Measurements from ENCODE around the gene PRRX1. TPM values are rescaled to one million over a fixed set of nuclear protein-coding genes. Genes with fewer than 3 reads are reported as not detected.

PRRX1 gene
- total and polyA plus RNA-seq, 8 donors, result 1.0 to 11.6 (median 2.3) TPM

DNA sequence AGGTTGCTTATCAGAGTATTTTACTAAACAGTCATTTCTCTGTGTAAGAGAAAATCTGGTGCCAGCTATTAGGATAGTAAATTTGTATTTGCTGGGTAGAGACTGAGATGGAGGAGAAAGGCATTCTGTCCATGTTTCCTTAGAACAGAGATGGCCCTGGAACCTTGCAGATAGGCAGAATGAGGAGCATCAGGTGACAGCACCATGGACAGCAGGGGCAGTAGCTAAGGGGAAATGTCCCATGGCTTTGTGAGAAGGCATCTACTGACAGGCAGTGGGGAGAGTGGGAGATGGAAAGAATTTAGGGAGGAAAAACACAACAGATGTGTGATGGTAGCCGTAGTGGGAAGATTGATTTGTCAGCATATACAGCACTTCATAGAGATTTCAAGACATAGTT is 105.0 kb downstream of the PRRX1 start:
- intact Hi-C loops (cut with DNase I), result no loop called here
- ATAC-seq, result no peak
- FAIRE-seq, result no peak

DNA sequence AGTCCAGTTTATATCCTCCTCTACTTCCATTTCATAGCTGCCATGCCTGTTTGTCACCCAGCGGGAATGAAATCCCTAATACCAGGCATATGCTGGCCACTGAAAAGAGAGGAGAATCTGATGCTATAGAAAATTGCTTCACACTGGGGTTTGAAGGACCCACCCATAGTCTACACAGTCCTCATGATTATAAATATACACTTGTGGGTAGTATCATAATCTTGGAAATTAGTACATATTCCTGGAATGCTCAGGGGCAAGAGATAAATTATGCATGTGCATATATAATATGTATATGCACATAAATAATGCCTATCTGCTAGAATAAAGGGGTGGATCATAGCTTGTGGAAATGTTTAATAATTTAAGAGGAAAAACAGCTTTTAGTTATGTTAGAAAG is 105.8 kb downstream of the PRRX1 start:
- no peaks in the 10 kb centered on the region for H3K36me3 ChIP-seq
- 82 to 96% methylated on average over 1 of the region's 1 CpG for WGBS, 2 donors
- H3K9me3 ChIP-seq, result no peaks in the 10 kb centered on the region
- no peak overlapping the region for H3K27ac ChIP-seq
- DNase-seq (no peak), ATAC-seq (no peak), FAIRE-seq (no peak)
- H3K4me1 ChIP-seq, result no peaks in the 10 kb centered on the region
- TF ChIP-seq, protein P1, sequence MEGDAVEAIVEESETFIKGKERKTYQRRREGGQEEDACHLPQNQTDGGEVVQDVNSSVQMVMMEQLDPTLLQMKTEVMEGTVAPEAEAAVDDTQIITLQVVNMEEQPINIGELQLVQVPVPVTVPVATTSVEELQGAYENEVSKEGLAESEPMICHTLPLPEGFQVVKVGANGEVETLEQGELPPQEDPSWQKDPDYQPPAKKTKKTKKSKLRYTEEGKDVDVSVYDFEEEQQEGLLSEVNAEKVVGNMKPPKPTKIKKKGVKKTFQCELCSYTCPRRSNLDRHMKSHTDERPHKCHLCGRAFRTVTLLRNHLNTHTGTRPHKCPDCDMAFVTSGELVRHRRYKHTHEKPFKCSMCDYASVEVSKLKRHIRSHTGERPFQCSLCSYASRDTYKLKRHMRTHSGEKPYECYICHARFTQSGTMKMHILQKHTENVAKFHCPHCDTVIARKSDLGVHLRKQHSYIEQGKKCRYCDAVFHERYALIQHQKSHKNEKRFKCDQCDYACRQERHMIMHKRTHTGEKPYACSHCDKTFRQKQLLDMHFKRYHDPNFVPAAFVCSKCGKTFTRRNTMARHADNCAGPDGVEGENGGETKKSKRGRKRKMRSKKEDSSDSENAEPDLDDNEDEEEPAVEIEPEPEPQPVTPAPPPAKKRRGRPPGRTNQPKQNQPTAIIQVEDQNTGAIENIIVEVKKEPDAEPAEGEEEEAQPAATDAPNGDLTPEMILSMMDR (IDR thresholded peaks at IDR 0.05), result no peak
- no peaks in the 10 kb centered on the region for H3K27me3 ChIP-seq
- intact Hi-C loops (cut with DNase I), result no loop called here
- no peak overlapping the region for H3K4me3 ChIP-seq

More for the DNA sequence above, 105.0 kb downstream of the PRRX1 start:
- TF ChIP-seq, protein P1 (IDR thresholded peaks at IDR 0.05), result no peak
- Histone ChIP-seq H3K4me3 (no peak overlapping the region), H3K27ac (no peak overlapping the region), H3K27me3 (no peaks in the 10 kb centered on the region), H3K36me3 (no peaks in the 10 kb centered on the region), H3K4me1 (no peaks in the 10 kb centered on the region), H3K9me3 (no peaks in the 10 kb centered on the region)
- 64 to 83% methylated on average over 1 of the region's 1 CpG for WGBS, 2 donors
- no peak for DNase-seq

DNA sequence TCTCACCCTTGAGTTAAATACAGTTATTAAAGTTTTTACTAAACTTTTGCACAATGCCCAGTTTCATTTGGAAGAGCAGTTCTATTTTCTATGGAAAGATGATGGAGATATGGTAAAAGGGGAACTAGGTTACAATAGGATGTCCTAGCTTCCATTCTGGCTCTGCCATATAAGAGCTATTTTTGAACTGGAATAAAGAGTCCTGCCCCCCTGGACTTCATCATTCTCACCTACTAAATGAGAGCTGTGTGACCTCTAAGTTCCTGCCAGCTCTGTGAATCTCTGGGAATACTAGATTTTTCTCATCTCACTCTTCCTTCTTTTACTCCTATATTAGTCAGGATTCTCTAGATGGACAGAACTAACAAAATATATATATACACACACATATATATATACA is 106.3 kb downstream of the PRRX1 start:
- no peak overlapping the region for H3K4me3 ChIP-seq
- FAIRE-seq (no peak), ATAC-seq (no peak), DNase-seq (no peak)
- TF ChIP-seq, protein P1 (IDR thresholded peaks at IDR 0.05), result no peak
- H3K36me3 ChIP-seq, result no peaks in the 10 kb centered on the region
- intact Hi-C loops (cut with DNase I), result no loop called here
- no peaks in the 10 kb centered on the region for H3K9me3 ChIP-seq
- no peaks in the 10 kb centered on the region for H3K27me3 ChIP-seq
- no peak overlapping the region for H3K27ac ChIP-seq
- H3K4me1 ChIP-seq, result no peaks in the 10 kb centered on the region

DNA sequence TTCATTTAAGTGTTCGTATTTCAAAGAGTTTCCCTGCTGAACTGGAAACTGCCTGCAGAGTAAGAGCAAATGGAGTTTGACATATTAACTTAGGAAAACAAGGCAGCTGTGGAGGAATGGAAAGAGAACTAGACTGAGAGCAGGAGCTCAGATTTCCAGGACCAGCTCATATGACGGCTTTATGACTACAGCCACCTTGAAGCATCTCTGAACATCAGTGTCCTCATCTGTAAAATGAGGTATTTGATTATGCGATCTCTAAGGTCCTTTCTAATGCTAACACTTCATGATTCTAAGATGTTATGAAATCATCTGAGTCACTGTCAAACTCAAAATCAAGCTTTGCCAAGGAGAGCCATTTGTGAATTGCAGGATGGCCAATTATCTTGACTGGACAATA is 112.3 kb downstream of the PRRX1 start:
- no peak for DNase-seq
- ATAC-seq, result no peak
- intact Hi-C loops (cut with DNase I), result no loop called here
- TF ChIP-seq, protein P1 (IDR thresholded peaks at IDR 0.05), result no peak
- WGBS, 2 donors, result 60 to 70% methylated on average over 3 of the region's 3 CpGs
- no peak for FAIRE-seq
- Histone ChIP-seq H3K9me3 (no peaks in the 10 kb centered on the region), H3K27me3 (no peaks in the 10 kb centered on the region), H3K4me3 (no peak overlapping the region), H3K27ac (no peak overlapping the region), H3K36me3 (no peaks in the 10 kb centered on the region), H3K4me1 (no peaks in the 10 kb centered on the region)

DNA sequence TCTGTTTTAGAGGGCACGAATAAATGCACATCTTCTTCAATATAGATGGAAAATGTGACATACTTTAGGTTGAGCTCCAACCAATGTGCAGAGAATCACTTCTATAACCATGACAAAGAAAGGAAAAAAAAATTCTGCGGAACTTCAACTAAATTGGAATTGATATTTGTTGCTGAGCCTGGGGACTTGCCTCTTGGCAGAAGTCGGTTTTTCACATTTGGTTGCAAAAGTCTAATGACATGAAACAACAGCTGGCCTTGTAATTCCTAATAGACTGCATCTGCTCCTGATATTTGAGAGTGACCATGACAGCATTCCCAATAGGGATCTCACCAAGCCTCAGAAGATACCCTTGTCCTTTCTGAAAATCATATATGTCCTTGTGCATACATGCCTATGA is 112.8 kb downstream of the PRRX1 start:
- intact Hi-C loops (cut with DNase I), result no loop called here
- H3K27me3 ChIP-seq, result no peaks in the 10 kb centered on the region
- FAIRE-seq (no peak), ATAC-seq (no peak), DNase-seq (no peak)
- TF ChIP-seq, protein P1 (IDR thresholded peaks at IDR 0.05), result no peak
- no peaks in the 10 kb centered on the region for H3K36me3 ChIP-seq
- H3K27ac ChIP-seq, result no peak overlapping the region
- no peaks in the 10 kb centered on the region for H3K9me3 ChIP-seq
- H3K4me3 ChIP-seq, result no peak overlapping the region
- H3K4me1 ChIP-seq, result no peaks in the 10 kb centered on the region
- WGBS, 2 donors, result 58 to 65% methylated on average over 3 of the region's 3 CpGs

Other genes with a start within 250 kb of the PRRX1 start
- gene GORAB, start 132.0 kb upstream of the PRRX1 start, total RNA-seq, result 10 to 100 TPM in 1 of 6 donors, 1 to 10 TPM in 5; 4.5 to 12.2 (median 6.0) TPM
- gene GORAB, start 132.0 kb upstream of the PRRX1 start, polyA plus RNA-seq, result 10 to 100 TPM in 1 of 2 donors, 1 to 10 TPM in 1; 8.6 to 17.3 TPM